C4-2B (cell line): ENCODE results near the gene CST3.

ENCODE experiments used
- ZFX ChIP-seq: fragments of 450-650 bp; IDR thresholded peaks from 2 replicates; pipeline ENCODE4 v1.6.1; 2017
- TF ChIP-seq, protein P1 (sequence below): fragments of 450-650 bp; conservative IDR thresholded peaks from 2 replicates; pipeline ENCODE4 v1.5.1; 2017; ENCODE audit warnings: mild to moderate bottlenecking

DNA sequence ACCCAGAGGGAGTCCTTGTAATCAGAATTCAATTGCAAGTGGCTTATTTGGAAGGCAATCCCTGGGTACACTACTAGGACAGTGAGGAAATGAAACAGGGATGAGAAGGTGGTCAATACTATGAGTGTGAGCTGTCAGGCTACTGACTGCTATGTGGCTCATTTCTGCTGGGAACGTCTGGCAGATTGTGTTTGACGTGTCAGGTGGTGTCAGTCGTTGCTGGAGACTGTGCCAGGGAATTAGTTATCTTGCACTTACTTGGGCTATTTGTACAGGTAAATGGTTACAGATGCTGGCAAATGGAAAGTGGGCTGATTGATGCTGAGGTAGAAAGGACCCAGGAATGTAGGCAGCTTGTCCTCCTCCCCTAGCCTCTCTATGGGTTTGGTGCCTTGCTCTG is 33.7 kb upstream of the CST3 start:
- TF ChIP-seq, protein P1, sequence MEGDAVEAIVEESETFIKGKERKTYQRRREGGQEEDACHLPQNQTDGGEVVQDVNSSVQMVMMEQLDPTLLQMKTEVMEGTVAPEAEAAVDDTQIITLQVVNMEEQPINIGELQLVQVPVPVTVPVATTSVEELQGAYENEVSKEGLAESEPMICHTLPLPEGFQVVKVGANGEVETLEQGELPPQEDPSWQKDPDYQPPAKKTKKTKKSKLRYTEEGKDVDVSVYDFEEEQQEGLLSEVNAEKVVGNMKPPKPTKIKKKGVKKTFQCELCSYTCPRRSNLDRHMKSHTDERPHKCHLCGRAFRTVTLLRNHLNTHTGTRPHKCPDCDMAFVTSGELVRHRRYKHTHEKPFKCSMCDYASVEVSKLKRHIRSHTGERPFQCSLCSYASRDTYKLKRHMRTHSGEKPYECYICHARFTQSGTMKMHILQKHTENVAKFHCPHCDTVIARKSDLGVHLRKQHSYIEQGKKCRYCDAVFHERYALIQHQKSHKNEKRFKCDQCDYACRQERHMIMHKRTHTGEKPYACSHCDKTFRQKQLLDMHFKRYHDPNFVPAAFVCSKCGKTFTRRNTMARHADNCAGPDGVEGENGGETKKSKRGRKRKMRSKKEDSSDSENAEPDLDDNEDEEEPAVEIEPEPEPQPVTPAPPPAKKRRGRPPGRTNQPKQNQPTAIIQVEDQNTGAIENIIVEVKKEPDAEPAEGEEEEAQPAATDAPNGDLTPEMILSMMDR, result no peak
- TF ChIP-seq ZFX, result no peak
